ENCODE data around the gene ATP6AP1.
"Not testable (repeated sequence)": the region's sequence is repeated elsewhere in the genome, so short reads cannot be mapped to it uniquely, and the experiment has no call there.

Gene ATP6AP1

GRCh38 chrX:154382483-154383069 lies 45.9 kb upstream of the ATP6AP1 start:
- Histone ChIP-seq H3K9me3 (replicated peaks in 1 of 11) (peaks cover 22 to 47% (median 40%) of the 10 kb centered on the region in 11 experiments), H3K27me3 (peaks cover 0 to 11% (median 0%) of the 10 kb centered on the region in 11 experiments; a peak in 4 of 22 replicates), H3K4me1 (peaks cover 21 to 25% (median 23%) of the 10 kb centered on the region in 10 experiments), H3K9ac (no peak overlapping the region), H3K36me3 (peaks cover 0 to 9% (median 0%) of the 10 kb centered on the region in 11 experiments; a peak in 4 of 22 replicates), H3K27ac (no peak overlapping the region), H3K4me2 (no peak overlapping the region), H4K20me1 (peaks cover 0 to 27% (median 11%) of the 10 kb centered on the region in 11 experiments; a peak in 9 of 22 replicates), H3K4me3 (no peak overlapping the region)
- TF ChIP-seq Cebpa-rat (IDR thresholded peaks at IDR 0.05), result no peak

- Histone ChIP-seq H3K4me1 (peaks cover 14 to 18% (median 16%) of the 10 kb centered on the region in 10 experiments), H4K20me1 (peaks cover 0 to 27% (median 11%) of the 10 kb centered on the region in 11 experiments; a peak in 9 of 22 replicates), H3K9me3 (replicated peaks in 1 of 11) (peaks cover 11 to 37% (median 29%) of the 10 kb centered on the region in 11 experiments), H3K36me3 (peaks cover 0 to 9% (median 0%) of the 10 kb centered on the region in 11 experiments; a peak in 4 of 22 replicates), H3K27ac (no peak overlapping the region; a peak in 2 of 22 replicates), H3K4me2 (peak overlapping the region in 4 of 11 experiments; percentile 21 to 73 (median 56); a peak in 3 of 22 replicates), H3K27me3 (peaks cover 0 to 11% (median 0%) of the 10 kb centered on the region in 11 experiments; a peak in 4 of 22 replicates), H3K4me3 (no peak overlapping the region), H3K9ac (peak overlapping the region in 1 of 11 experiments; percentile 11; a peak in 2 of 22 replicates)
- TF ChIP-seq Cebpa-rat (IDR thresholded peaks at IDR 0.05), result no peak
These were observed 44.9 kb upstream of the ATP6AP1 start for GRCh38 chrX:154383359-154384283.

- peak overlapping the region in 9 of 11 experiments; percentile 21 to 73 (median 45); a peak in 15 of 22 replicates for H3K4me2 ChIP-seq
- H3K9me3 ChIP-seq (replicated peaks in 1 of 11), result peaks cover 3 to 29% (median 22%) of the 10 kb centered on the region in 11 experiments; a peak in 21 of 22 replicates
- no peak overlapping the region for H3K4me3 ChIP-seq
- peak overlapping the region in 3 of 11 experiments; percentile 6 to 41 (median 11); a peak in 3 of 22 replicates for H3K9ac ChIP-seq
- peaks cover 0 to 11% (median 0%) of the 10 kb centered on the region in 11 experiments; a peak in 4 of 22 replicates for H3K27me3 ChIP-seq
- H3K4me1 ChIP-seq, result peaks cover 14 to 18% (median 16%) of the 10 kb centered on the region in 10 experiments
- peaks cover 0 to 9% (median 0%) of the 10 kb centered on the region in 11 experiments; a peak in 4 of 22 replicates for H3K36me3 ChIP-seq
- TF ChIP-seq Cebpa-rat (IDR thresholded peaks at IDR 0.05), result no peak
- peaks cover 0 to 27% (median 11%) of the 10 kb centered on the region in 11 experiments; a peak in 9 of 22 replicates for H4K20me1 ChIP-seq
- peak overlapping the region in 3 of 11 experiments; percentile 16 to 43 (median 33); a peak in 5 of 22 replicates for H3K27ac ChIP-seq
These were observed 44.1 kb upstream of the ATP6AP1 start for GRCh38 chrX:154384284-154384892.

GRCh38 chrX:154388094-154388493 lies 40.4 kb upstream of the ATP6AP1 start:
- H3K9ac ChIP-seq, H3K27ac ChIP-seq, H3K4me2 ChIP-seq, H3K36me3 ChIP-seq, H3K4me1 ChIP-seq, H4K20me1 ChIP-seq, H3K27me3 ChIP-seq, H3K4me3 ChIP-seq: not testable (repeated sequence)
- peaks cover 0 to 14% (median 6%) of the 10 kb centered on the region in 11 experiments; a peak in 5 of 22 replicates for H3K9me3 ChIP-seq (replicated peaks in 1 of 11)

GRCh38 chrX:154388649-154389048 lies 39.8 kb upstream of the ATP6AP1 start:
- not testable (repeated sequence) for H3K9ac ChIP-seq, H3K36me3 ChIP-seq, H3K4me2 ChIP-seq, H3K27me3 ChIP-seq, H3K4me3 ChIP-seq, H3K27ac ChIP-seq, H4K20me1 ChIP-seq, H3K4me1 ChIP-seq
- peaks cover 0 to 11% (median 6%) of the 10 kb centered on the region in 11 experiments; a peak in 5 of 22 replicates for H3K9me3 ChIP-seq (replicated peaks in 1 of 11)

- not testable (repeated sequence) for H3K27me3 ChIP-seq; H3K4me1 ChIP-seq; H3K27ac ChIP-seq; H4K20me1 ChIP-seq; H3K9ac ChIP-seq; H3K36me3 ChIP-seq; H3K4me3 ChIP-seq; H3K9me3 ChIP-seq (replicated peaks in 1 of 11); H3K4me2 ChIP-seq
These were observed 38.4 kb upstream of the ATP6AP1 start for GRCh38 chrX:154389812-154390747.

GRCh38 chrX:154396363-154396762 lies 32.1 kb upstream of the ATP6AP1 start:
- Histone ChIP-seq H3K4me3 (peak overlapping the region in 7 of 10 experiments; percentile 54 to 86 (median 78); a peak in 12 of 20 replicates), H4K20me1 (peaks cover 24 to 27% (median 26%) of the 10 kb centered on the region in 11 experiments; a peak in 21 of 22 replicates), H3K27me3 (peaks cover 0 to 23% (median 5%) of the 10 kb centered on the region in 11 experiments; a peak in 8 of 22 replicates), H3K9me3 (replicated peaks in 1 of 11) (peaks cover 16 to 38% (median 28%) of the 10 kb centered on the region in 11 experiments; a peak in 21 of 22 replicates), H3K4me1 (peaks cover 0 to 20% (median 9%) of the 10 kb centered on the region in 10 experiments; a peak in 13 of 20 replicates), H3K9ac (peak overlapping the region in 9 of 11 experiments; percentile 94 to 100 (median 96); a peak in 18 of 22 replicates), H3K36me3 (peaks cover 22 to 26% (median 24%) of the 10 kb centered on the region in 11 experiments), H3K4me2 (peak overlapping the region in 9 of 11 experiments; percentile 14 to 90 (median 82); a peak in 16 of 22 replicates), H3K27ac (peak overlapping the region in 6 of 11 experiments; percentile 97 to 99 (median 98); a peak in 9 of 22 replicates)

All from BLaER1 treated with 17β-estradiol and CSF1 and Interleukin-3, amounts not matched to agents 10 nM and 100 nM (cell line).